Hepatocyte (in vitro differentiated cells): Measurements from ENCODE around the gene FAM184A.

ENCODE experiments used
- CTCF ChIP-seq: fragments of 200-600 bp; sonication (generic); IDR thresholded peaks from 2 replicates; pipeline ENCODE4 v1.5.1; 2016; ENCODE audit warnings: antibody characterized with exemption, mild to moderate bottlenecking; ENCODE audit not compliant: poor library complexity
- EZH2 ChIP-seq: fragments of 200-600 bp; sonication (generic); IDR thresholded peaks from 2 replicates; pipeline ENCODE4 v1.6.1; 2016; ENCODE audit warnings: antibody characterized with exemption, mild to moderate bottlenecking, borderline replicate concordance
- EZH2phosphoT487 ChIP-seq: fragments of 200-600 bp; sonication (generic); IDR thresholded peaks from one replicate; pipeline ENCODE4 v1.6.1; 2018; ENCODE audit warnings: antibody characterized with exemption, mild to moderate bottlenecking, low read depth, moderate library complexity; ENCODE audit not compliant: unreplicated experiment, severe bottlenecking

- TF ChIP-seq CTCF (no peak), EZH2 (no peak), EZH2phosphoT487 (no peak)
Measured at GRCh38 chr6:119125576-119125975, 47.1 kb upstream of the FAM184A start.
